Mesenchymal stem cell (in vitro differentiated cells and primary cell): ENCODE data around the gene NUAK1.
A peak's percentile ranks its signal among the peaks of the same experiment; 100 is the strongest.
"Not testable (repeated sequence)": the region's sequence is repeated elsewhere in the genome, so short reads cannot be mapped to it uniquely, and the experiment has no call there.

Experiments used
- DNase-seq: peaks from one replicate; pipeline ENCODE4 v3.0.0-alpha.2; 2013
- H2AFZ ChIP-seq: one replicate; pipeline ENCODE4 v1.6.1; 2013; ENCODE audit warnings: low read depth, mild to moderate bottlenecking, control low read depth, inconsistent platforms, low read length, moderate library complexity
- H2AK5ac ChIP-seq: 2 replicates; pipeline ENCODE4 v1.6.1; 2013; ENCODE audit warnings: low read length, moderate library complexity, mild to moderate bottlenecking, inconsistent platforms; ENCODE audit not compliant: severe bottlenecking
- H2BK120ac ChIP-seq: one replicate; pipeline ENCODE4 v1.6.1; 2013; ENCODE audit warnings: low read depth, mild to moderate bottlenecking, inconsistent platforms, low read length, moderate library complexity
- H2BK12ac ChIP-seq, 2 experiments: one replicate each; pipeline ENCODE4 v1.6.1; 2013; ENCODE audit warnings: inconsistent platforms in 2 of 2, low read length in 2 of 2, mild to moderate bottlenecking in 2 of 2, moderate library complexity in 2 of 2, control low read depth in 1 of 2
- H2BK15ac ChIP-seq: one replicate; pipeline ENCODE4 v1.6.1; 2013; ENCODE audit warnings: mild to moderate bottlenecking, low read depth, inconsistent platforms; ENCODE audit not compliant: poor library complexity, severe bottlenecking
- H2BK5ac ChIP-seq: 2 replicates; pipeline ENCODE4 v1.6.1; 2013; ENCODE audit warnings: low read depth, mild to moderate bottlenecking, low read length, control low read depth, inconsistent platforms; ENCODE audit not compliant: poor library complexity, severe bottlenecking
- H3K14ac ChIP-seq, 2 experiments: one replicate each; pipeline ENCODE4 v1.6.1; 2013; ENCODE audit warnings: inconsistent platforms in 2 of 2, low read length in 2 of 2, control low read depth in 1 of 2, mild to moderate bottlenecking in 1 of 2, moderate library complexity in 1 of 2
- H3K18ac ChIP-seq, 2 experiments: one replicate each; pipeline ENCODE4 v1.6.1; 2013; ENCODE audit warnings: inconsistent platforms in 2 of 2, low read length in 2 of 2, control low read depth in 1 of 2, low read depth in 1 of 2, mild to moderate bottlenecking in 1 of 2
- H3K23ac ChIP-seq, 2 experiments: one replicate each; pipeline ENCODE4 v1.6.1; 2013; ENCODE audit warnings: inconsistent platforms in 2 of 2, low read length in 2 of 2, mild to moderate bottlenecking in 2 of 2, moderate library complexity in 2 of 2, control low read depth in 1 of 2
- H3K27ac ChIP-seq: 2 replicates; pipeline ENCODE4 v1.5.1; 2013; ENCODE audit warnings: mild to moderate bottlenecking, moderate library complexity, low read length, control low read depth, inconsistent platforms; ENCODE audit not compliant: poor library complexity, severe bottlenecking
- H3K27me3 ChIP-seq, 2 experiments: 2 replicates each; pipeline versions ENCODE4 v1.6.1 to v1.7.0; 2013; ENCODE audit warnings: low read length in 2 of 2, mild to moderate bottlenecking in 2 of 2, moderate library complexity in 2 of 2, control low read depth in 1 of 2, inconsistent platforms in 1 of 2; ENCODE audit not compliant: control insufficient read depth in 1 of 2, insufficient read depth in 1 of 2
- H3K36me3 ChIP-seq, 2 experiments: 2 replicates each; pipeline versions ENCODE4 v1.6.1 to v1.7.0; 2013; ENCODE audit warnings: low read length in 2 of 2, control low read depth in 1 of 2, inconsistent platforms in 1 of 2, low read depth in 1 of 2, mild to moderate bottlenecking in 1 of 2; ENCODE audit not compliant: insufficient read depth in 2 of 2, control insufficient read depth in 1 of 2
- H3K4ac ChIP-seq, 2 experiments: one replicate each; pipeline ENCODE4 v1.6.1; 2013; ENCODE audit warnings: inconsistent platforms in 2 of 2, low read length in 2 of 2, mild to moderate bottlenecking in 2 of 2, moderate library complexity in 2 of 2, control low read depth in 1 of 2, low read depth in 1 of 2
- H3K4me1 ChIP-seq: 2 replicates; pipeline ENCODE4 v1.6.1; 2013; ENCODE audit warnings: low read depth, low read length, control low read depth; ENCODE audit not compliant: control insufficient read depth, insufficient read depth
- H3K4me2 ChIP-seq: 2 replicates; pipeline ENCODE4 v1.6.1; 2013; ENCODE audit warnings: low read length, mild to moderate bottlenecking, inconsistent platforms; ENCODE audit not compliant: poor library complexity, severe bottlenecking
- H3K4me3 ChIP-seq, 2 experiments: 2 replicates each; pipeline versions ENCODE4 v1.5.1 to v1.7.0; 2013; ENCODE audit warnings: low read length in 2 of 2, mild to moderate bottlenecking in 2 of 2, control low read depth in 1 of 2, low read depth in 1 of 2; ENCODE audit not compliant: insufficient read depth in 1 of 2
- H3K79me1 ChIP-seq: replicated peaks from 2 replicates; pipeline ENCODE4 v1.6.1; 2013; ENCODE audit warnings: mild to moderate bottlenecking, control low read depth, low read length, inconsistent platforms; ENCODE audit not compliant: poor library complexity, severe bottlenecking
- H3K9ac ChIP-seq: 2 replicates; pipeline ENCODE4 v1.7.0; 2013; ENCODE audit warnings: mild to moderate bottlenecking, low read length, moderate library complexity
- H3K9me3 ChIP-seq: 2 replicates; pipeline ENCODE4 v1.7.0; 2013; ENCODE audit warnings: mild to moderate bottlenecking, low read length; ENCODE audit not compliant: control insufficient read depth
- H4K8ac ChIP-seq: one replicate; pipeline ENCODE4 v1.6.1; 2013; ENCODE audit warnings: inconsistent platforms, mild to moderate bottlenecking, low read length, moderate library complexity
- H4K91ac ChIP-seq: one replicate; pipeline ENCODE4 v1.6.1; 2013; ENCODE audit warnings: mild to moderate bottlenecking, low read length, inconsistent platforms
- WGBS: methylation state at CpG from one replicate; pipeline ENCODE4 v1.1.7; 2013; ENCODE audit warnings: mixed read lengths; 5-methylcytosine and 5-hydroxymethylcytosine counted together

Gene NUAK1

DNA sequence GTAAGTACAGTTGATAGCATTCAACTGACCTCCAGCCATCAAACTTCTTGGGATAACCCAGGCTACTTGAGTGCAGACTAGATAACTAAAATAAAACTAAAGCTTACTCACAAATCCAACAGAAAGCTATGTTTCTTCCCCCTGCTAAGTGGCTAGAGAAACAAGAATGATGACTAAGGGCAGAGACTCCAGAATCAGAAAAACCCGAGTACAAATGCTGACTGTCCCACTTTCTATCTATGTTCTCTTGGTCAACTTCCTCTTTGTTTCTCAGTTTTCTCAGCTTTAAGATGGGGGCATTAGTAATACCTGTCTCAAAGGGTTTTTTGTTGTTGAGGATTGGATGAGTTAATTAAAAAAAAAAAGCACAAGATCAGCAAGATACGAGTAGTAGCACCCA is 6.1 kb upstream of the NUAK1 start:
- H3K18ac ChIP-seq, result no peak overlapping the region
- H2AK5ac ChIP-seq, result no peak overlapping the region
- no peak overlapping the region for H2BK15ac ChIP-seq
- H3K23ac ChIP-seq, result no peak overlapping the region
- no peak overlapping the region for H3K27ac ChIP-seq
- H3K79me1 ChIP-seq, result peaks cover 12% of the 10 kb centered on the region
- no peaks in the 10 kb centered on the region for H3K27me3 ChIP-seq
- H3K14ac ChIP-seq, result no peak overlapping the region
- peak; percentile 66 for DNase-seq
- no peaks in the 10 kb centered on the region for H3K9me3 ChIP-seq
- H2BK120ac ChIP-seq, result no peak overlapping the region
- H2AFZ ChIP-seq, result no peak overlapping the region
- no peak overlapping the region for H2BK12ac ChIP-seq
- no peak overlapping the region for H4K91ac ChIP-seq
- H4K8ac ChIP-seq, result no peak overlapping the region
- H3K36me3 ChIP-seq, result peaks cover 0 to 3% of the 10 kb centered on the region in 2 experiments
- no peak overlapping the region for H3K4me3 ChIP-seq
- no peak overlapping the region for H3K4me2 ChIP-seq
- H3K4ac ChIP-seq, result no peak overlapping the region
- H3K4me1 ChIP-seq, result peaks cover 13% of the 10 kb centered on the region
- no peak overlapping the region for H2BK5ac ChIP-seq
- no peak overlapping the region for H3K9ac ChIP-seq
- 54% methylated on average over 2 of the region's 2 CpGs for WGBS

DNA sequence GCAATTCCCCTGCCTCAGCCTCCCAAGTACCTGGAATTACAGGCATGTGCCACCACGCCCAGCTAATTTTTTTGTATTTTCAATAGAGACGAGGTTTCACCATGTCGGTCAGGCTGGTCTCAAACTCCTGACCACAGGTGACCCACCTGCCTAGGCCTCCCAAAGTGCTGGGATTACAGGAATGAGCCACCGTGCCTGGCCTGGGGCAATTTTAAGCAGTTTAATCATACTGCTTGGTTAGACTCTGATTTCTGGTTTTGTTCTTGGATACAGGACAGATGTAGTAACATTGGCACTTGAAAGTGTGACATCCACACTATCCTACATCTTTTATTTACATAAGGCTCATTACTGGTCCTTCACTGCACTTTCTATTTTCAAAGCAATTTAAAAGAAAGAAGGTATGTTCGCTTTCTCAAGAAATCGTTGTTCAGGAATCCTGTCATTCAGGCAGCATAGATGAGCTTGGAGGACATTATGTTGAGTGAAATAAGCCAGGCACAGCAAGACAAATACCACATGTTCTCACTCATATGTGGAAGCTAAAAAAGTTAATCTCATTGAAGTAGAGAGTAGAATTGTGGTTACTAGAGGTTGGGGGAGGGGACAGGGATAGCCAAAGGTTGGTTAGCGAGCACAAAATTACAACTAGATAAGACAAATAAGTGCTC is 4.0 kb upstream of the NUAK1 start:
- no peak overlapping the region for H3K4me2 ChIP-seq
- peaks cover 13% of the 10 kb centered on the region for H3K4me1 ChIP-seq
- no peak overlapping the region for H4K8ac ChIP-seq
- H3K9me3 ChIP-seq, result no peaks in the 10 kb centered on the region
- no peak overlapping the region for H2BK5ac ChIP-seq
- H2BK120ac ChIP-seq, result no peak overlapping the region
- no peak overlapping the region for H2BK15ac ChIP-seq
- no peak overlapping the region for H2BK12ac ChIP-seq
- H3K14ac ChIP-seq, result no peak overlapping the region
- H4K91ac ChIP-seq, result no peak overlapping the region
- no peaks in the 10 kb centered on the region for H3K36me3 ChIP-seq
- no peak overlapping the region for H3K9ac ChIP-seq
- H2AK5ac ChIP-seq, result no peak overlapping the region
- no peak overlapping the region for H3K18ac ChIP-seq
- H3K23ac ChIP-seq, result no peak overlapping the region
- H3K27ac ChIP-seq, result no peak overlapping the region
- no peak overlapping the region for H3K4ac ChIP-seq
- no peaks in the 10 kb centered on the region for H3K27me3 ChIP-seq
- 67% methylated on average over 6 of the region's 7 CpGs for WGBS
- DNase-seq, result no peak
- H2AFZ ChIP-seq, result no peak overlapping the region
- H3K4me3 ChIP-seq, result no peak overlapping the region
- H3K79me1 ChIP-seq, result peaks cover 12% of the 10 kb centered on the region

DNA sequence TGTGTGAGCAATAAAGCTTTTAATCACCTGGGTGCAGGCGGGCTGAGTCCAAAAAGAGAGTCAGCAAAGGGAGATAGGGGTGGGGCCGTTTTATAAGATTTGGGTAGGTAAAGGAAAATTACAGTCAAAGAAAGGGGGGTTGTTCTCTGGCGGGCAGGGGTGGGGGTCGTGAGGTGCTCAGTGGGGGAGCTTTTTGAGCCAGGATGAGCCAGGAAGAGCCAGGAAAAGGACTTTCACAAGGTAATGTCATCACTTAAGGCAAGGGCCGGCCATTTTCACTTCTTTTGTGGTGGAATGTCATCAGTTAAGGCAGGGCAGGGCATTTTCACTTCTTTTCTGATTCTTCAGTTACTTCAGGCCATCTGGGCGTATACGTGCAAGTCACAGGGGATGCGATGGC is 3.2 kb upstream of the NUAK1 start:
- H3K14ac ChIP-seq, H2BK15ac ChIP-seq, H2AFZ ChIP-seq, H2AK5ac ChIP-seq, H3K18ac ChIP-seq, DNase-seq, H2BK12ac ChIP-seq, H3K23ac ChIP-seq, H3K4ac ChIP-seq, H2BK5ac ChIP-seq, H3K27me3 ChIP-seq, H4K8ac ChIP-seq, H3K27ac ChIP-seq, H4K91ac ChIP-seq, H3K9ac ChIP-seq, H3K4me3 ChIP-seq, H3K9me3 ChIP-seq, H2BK120ac ChIP-seq, H3K36me3 ChIP-seq, H3K4me2 ChIP-seq: not testable (repeated sequence)
- WGBS, result 71% methylated on average over 8 of the region's 8 CpGs
- peaks cover 11% of the 10 kb centered on the region for H3K4me1 ChIP-seq
- H3K79me1 ChIP-seq, result peaks cover 12% of the 10 kb centered on the region

GRCh38 chr12:106141452-106141851 is 2.7 kb upstream of the NUAK1 start:
- H2BK120ac ChIP-seq, result no peak overlapping the region
- no peak overlapping the region for H2BK5ac ChIP-seq
- H2BK15ac ChIP-seq, result no peak overlapping the region
- H3K18ac ChIP-seq, result no peak overlapping the region
- peaks cover 12% of the 10 kb centered on the region for H3K79me1 ChIP-seq
- no peak overlapping the region for H2BK12ac ChIP-seq
- no peak overlapping the region for H2AFZ ChIP-seq
- WGBS, result 74% methylated on average over 3 of the region's 3 CpGs
- no peak overlapping the region for H3K27ac ChIP-seq
- no peak overlapping the region for H3K4ac ChIP-seq
- H2AK5ac ChIP-seq, result no peak overlapping the region
- DNase-seq, result no peak
- no peak overlapping the region for H3K23ac ChIP-seq
- H3K9me3 ChIP-seq, result no peaks in the 10 kb centered on the region
- H3K27me3 ChIP-seq, result no peaks in the 10 kb centered on the region
- H3K4me3 ChIP-seq, result no peak overlapping the region
- no peak overlapping the region for H3K4me2 ChIP-seq
- H4K8ac ChIP-seq, result no peak overlapping the region
- no peak overlapping the region for H4K91ac ChIP-seq
- H3K9ac ChIP-seq, result no peak overlapping the region
- H3K14ac ChIP-seq, result no peak overlapping the region
- H3K4me1 ChIP-seq, result peaks cover 11% of the 10 kb centered on the region
- H3K36me3 ChIP-seq, result no peaks in the 10 kb centered on the region
